GM12872 (cell line): Measurements from ENCODE around the gene PYROXD2.

Experiments
- TF ChIP-seq, protein P1 (sequence below): IDR thresholded peaks from 3 replicates; pipeline ENCODE4 v1.5.1; 2011; ENCODE audit warnings: low read depth, mild to moderate bottlenecking, low read length, moderate library complexity; ENCODE audit not compliant: insufficient read depth

Gene PYROXD2

DNA sequence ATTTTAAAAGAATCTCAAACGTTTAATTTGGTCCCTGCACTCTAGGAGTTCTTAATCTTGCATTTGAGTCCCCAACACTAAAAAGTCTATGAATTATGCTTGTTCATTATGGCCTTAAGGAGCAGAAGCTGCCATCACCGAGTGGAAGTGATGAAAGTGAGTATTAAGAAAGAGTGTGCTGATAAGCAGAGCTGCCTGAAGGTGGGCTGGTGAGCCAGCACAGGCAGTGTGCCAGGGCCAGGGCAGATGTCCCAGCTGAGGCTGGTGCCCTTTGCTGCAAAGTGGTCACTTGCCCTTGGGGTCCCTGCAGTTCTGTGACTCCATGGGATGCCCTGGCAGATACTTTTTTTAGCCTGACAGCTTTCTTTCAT, 74.1 kb downstream of the PYROXD2 start:
- TF ChIP-seq, protein P1, sequence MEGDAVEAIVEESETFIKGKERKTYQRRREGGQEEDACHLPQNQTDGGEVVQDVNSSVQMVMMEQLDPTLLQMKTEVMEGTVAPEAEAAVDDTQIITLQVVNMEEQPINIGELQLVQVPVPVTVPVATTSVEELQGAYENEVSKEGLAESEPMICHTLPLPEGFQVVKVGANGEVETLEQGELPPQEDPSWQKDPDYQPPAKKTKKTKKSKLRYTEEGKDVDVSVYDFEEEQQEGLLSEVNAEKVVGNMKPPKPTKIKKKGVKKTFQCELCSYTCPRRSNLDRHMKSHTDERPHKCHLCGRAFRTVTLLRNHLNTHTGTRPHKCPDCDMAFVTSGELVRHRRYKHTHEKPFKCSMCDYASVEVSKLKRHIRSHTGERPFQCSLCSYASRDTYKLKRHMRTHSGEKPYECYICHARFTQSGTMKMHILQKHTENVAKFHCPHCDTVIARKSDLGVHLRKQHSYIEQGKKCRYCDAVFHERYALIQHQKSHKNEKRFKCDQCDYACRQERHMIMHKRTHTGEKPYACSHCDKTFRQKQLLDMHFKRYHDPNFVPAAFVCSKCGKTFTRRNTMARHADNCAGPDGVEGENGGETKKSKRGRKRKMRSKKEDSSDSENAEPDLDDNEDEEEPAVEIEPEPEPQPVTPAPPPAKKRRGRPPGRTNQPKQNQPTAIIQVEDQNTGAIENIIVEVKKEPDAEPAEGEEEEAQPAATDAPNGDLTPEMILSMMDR = no peak

DNA sequence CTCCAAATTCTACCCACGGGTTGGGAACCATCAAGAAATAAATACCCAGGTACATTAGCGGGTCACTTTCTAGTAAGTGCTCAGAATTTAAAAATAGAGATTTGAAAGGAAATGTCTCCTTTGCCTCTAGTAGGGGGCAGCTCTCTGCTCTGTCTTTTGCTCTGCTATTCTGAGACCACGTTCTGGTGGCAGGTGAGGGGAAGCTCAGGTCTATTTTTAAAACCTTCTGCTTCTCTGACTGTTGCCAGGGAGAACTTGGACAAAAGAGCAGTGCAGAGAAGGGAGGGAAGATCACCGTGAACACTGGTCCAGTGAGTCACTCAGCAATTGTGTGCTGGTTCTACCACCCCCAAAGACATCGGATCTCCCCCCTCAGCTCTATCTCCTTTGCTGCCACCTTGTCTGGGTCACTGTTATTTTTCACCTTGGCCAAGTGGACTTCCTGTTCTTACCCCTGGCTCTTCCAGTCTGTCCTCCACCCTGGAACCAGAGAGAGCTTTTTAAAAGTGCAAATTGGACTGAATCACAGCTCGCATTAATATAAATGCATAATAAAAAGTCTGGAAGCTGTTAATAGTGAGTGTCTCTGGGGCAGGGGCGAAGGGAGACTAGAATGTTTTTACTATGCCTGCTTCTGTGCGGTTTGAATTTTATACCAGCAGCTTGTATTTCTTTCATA, 74.6 kb downstream of the PYROXD2 start:
- TF ChIP-seq, protein P1 = no peak

DNA sequence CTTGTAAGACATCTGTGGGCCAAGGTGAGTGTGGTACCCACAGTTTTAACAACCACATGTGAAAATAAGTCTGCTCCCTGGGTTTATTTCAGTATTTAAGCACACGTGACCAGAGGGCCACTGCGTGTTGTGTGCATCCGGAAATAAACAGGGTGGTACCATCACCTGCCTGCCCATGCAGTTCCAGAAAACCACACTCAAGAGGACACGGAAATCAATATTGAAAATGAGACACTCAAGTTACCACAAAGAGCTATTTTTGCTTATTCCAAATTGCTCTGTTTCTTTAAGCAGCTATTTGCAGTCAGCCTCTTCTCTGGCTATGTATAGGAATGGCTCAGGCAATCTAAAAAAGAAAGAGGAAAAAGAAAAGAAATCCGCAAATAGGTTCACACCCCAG, 75.2 kb downstream of the PYROXD2 start:
- TF ChIP-seq, protein P1 = no peak

DNA sequence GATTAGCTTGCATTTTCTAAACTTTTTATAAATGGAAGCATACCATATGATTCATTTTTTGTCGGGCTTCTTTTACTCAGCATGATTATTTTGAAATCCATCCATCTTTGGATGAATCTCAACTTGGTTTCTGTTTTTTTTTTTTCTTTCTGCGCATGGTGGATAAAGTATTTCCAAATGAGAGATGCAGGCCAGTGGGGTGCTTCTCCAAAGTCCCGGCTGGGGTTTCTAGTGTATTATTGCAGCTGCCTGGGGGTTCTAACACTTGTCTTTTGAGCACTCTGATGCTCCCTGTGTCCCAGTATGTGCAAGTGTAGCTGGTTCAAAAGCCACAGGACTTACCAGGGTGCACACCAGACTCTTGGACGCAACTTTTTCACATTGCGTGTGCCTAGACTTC, 76.1 kb downstream of the PYROXD2 start:
- TF ChIP-seq, protein P1 = no peak

DNA sequence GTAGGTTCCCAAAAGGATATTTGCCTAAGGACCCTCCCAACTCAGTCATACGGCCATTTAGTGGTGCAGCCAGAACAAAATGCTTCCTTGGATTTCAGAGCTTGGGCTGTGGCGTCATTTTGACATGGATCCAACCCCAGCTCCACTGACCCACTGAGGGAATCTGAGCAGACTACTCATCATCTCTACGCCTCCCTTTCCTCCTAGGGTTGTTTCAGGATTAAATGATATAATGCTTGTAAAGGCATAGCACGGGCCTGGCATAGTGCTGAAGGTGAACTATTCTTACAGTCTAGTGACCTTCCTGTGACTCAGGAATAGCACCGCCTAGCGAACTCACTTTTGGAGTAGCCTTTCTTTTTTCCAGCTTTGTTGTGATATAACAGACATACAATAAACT, 76.7 kb downstream of the PYROXD2 start:
- TF ChIP-seq, protein P1 = no peak

GRCh38 chr10:98337484-98337883, 77.5 kb downstream of the PYROXD2 start:
- TF ChIP-seq, protein P1 = no peak
